ENCODE measurements around the gene CSHL1. TPM values are rescaled to one million over a fixed set of nuclear protein-coding genes. Genes with fewer than 3 reads are reported as not detected.
A peak's percentile ranks its signal among the peaks of the same experiment; 100 is the strongest.

The CSHL1 gene
- total RNA-seq, 2 donors from 2014 or later: not detected

GRCh38 chr17:63946440-63947363 lies 35.6 kb upstream of the CSHL1 start:
- ATAC-seq (replicated peaks in 1 of 2) (peak; percentile 92 to 95), DNase-seq (peak; percentile 78 to 82)
- Mint-ChIP-seq H3K4me3 (peak overlapping the region; percentile 72 to 74), H3K9me3 (no peaks in the 10 kb centered on the region), H3K27me3 (ENCODE audit: low read depth) (no peaks in the 10 kb centered on the region), H3K27ac (peak overlapping the region; percentile 76), H3K36me3 (ENCODE audit: insufficient read depth in 2 of 2) (no peaks in the 10 kb centered on the region), H3K4me1 (ENCODE audit: low read depth) (peaks cover 11% of the 10 kb centered on the region)

DNA sequence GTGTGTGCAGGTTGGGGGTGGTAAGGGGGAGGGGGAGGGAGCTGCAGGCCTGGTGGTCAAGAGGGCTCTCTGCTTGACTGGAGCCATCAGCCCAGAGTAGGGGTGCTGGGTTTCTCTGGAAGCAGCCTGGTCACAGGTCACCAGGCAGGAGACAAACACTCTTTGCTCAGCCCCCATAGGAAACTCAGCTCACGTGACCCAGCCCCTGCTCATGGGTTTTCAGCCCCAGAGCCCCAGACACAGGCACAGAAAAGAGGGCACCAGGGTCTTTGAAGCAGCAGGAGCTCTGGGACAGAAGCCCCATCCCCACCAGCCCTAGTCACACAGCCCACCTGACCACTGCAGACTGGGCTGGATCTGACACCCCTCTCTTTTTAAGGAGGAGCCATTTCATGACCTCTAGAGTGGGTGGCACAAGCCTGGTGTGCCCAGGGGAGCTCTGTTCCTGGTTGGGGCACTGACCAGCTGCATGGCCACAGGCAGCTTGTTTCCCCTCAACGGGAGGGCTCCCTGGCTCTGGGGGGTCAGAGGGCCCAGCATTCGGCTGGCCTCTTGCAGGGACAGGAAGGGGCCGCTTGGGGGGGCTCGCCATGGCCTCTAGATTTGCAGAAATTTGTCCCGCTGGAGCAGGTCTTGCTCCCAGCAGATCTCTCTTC lies 34.9 kb upstream of the CSHL1 start:
- Mint-ChIP-seq H3K4me3 (no peak overlapping the region), H3K27me3 (ENCODE audit: low read depth) (no peaks in the 10 kb centered on the region), H3K27ac (no peak overlapping the region), H3K9me3 (no peaks in the 10 kb centered on the region), H3K36me3 (ENCODE audit: insufficient read depth in 2 of 2) (no peaks in the 10 kb centered on the region), H3K4me1 (ENCODE audit: low read depth) (peaks cover 11% of the 10 kb centered on the region)
- ATAC-seq (replicated peaks in 1 of 2) (no peak), DNase-seq (peak in 1 of 2 donors; percentile 17)

GRCh38 chr17:63944736-63945499 lies 33.9 kb upstream of the CSHL1 start:
- Mint-ChIP-seq H3K4me3 (no peak overlapping the region), H3K36me3 (ENCODE audit: insufficient read depth in 2 of 2) (no peaks in the 10 kb centered on the region), H3K27me3 (ENCODE audit: low read depth) (no peaks in the 10 kb centered on the region), H3K4me1 (ENCODE audit: low read depth) (peaks cover 11% of the 10 kb centered on the region), H3K27ac (no peak overlapping the region), H3K9me3 (no peaks in the 10 kb centered on the region)
- DNase-seq (no peak), ATAC-seq (replicated peaks in 1 of 2) (no peak)

DNA sequence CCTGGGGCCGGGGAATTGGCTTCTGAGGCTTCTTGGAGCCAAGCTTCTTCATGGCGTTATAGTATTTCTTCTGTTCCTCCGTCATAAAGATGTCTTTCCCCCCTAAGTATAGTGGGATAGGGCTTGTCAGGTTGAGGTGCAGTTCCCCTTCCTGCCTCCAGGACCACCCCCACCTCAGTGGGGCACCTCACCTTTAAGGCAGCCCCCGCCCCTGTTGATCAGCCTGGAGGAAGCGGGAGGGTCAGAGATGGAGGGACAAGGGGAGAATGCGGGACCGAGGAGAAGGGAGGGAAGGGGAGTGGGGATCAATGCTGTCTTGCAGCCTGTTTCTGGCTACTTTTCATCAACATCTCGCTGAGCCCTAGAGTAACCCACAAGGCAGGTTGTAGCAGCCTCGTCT lies 32.7 kb upstream of the CSHL1 start:
- H3K4me1 Mint-ChIP-seq (ENCODE audit: low read depth): peaks cover 11% of the 10 kb centered on the region
- no peaks in the 10 kb centered on the region for H3K36me3 Mint-ChIP-seq (ENCODE audit: insufficient read depth in 2 of 2)
- DNase-seq (no peak), ATAC-seq (replicated peaks in 1 of 2) (no peak)
- no peak overlapping the region for H3K4me3 Mint-ChIP-seq
- no peaks in the 10 kb centered on the region for H3K9me3 Mint-ChIP-seq
- H3K27me3 Mint-ChIP-seq (ENCODE audit: low read depth): no peaks in the 10 kb centered on the region
- no peak overlapping the region for H3K27ac Mint-ChIP-seq

DNA sequence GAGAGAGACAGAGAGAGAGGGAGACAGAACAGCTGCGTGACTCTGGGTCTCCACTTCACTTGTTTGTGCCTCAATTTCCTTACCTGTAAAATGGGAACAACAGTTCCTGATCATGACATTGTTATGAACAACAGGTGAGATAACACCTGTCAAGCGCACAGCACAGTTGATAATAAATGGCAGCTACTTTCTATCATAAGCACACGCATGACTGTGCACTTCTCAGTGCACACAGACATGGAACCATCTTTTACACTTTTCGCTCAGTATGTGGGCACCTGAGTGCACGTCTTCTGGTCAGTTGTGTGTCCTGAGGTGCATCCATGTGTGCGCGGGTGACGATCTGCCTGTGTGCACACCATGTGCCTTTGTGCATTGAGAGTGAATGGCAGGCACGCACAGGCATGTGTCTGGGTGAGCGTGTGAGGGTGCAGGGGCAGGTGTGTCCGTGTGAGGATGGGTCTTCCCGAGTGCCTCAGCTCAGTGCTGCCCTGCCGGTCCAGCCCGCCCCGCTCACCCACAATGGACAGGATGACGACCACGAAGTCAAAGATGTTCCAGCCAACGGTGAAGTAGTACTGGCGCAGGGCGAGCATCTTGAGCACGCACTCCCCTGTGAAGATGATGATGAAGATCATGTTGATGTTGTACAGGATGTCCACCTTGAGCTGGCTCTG lies 31.4 kb upstream of the CSHL1 start:
- H3K4me1 Mint-ChIP-seq (ENCODE audit: low read depth): peaks cover 11% of the 10 kb centered on the region
- H3K36me3 Mint-ChIP-seq (ENCODE audit: insufficient read depth in 2 of 2): no peaks in the 10 kb centered on the region
- H3K4me3 Mint-ChIP-seq: no peak overlapping the region
- H3K27ac Mint-ChIP-seq: no peak overlapping the region
- ATAC-seq (replicated peaks in 1 of 2) (no peak), DNase-seq (no peak)
- no peaks in the 10 kb centered on the region for H3K9me3 Mint-ChIP-seq
- no peaks in the 10 kb centered on the region for H3K27me3 Mint-ChIP-seq (ENCODE audit: low read depth)

DNA sequence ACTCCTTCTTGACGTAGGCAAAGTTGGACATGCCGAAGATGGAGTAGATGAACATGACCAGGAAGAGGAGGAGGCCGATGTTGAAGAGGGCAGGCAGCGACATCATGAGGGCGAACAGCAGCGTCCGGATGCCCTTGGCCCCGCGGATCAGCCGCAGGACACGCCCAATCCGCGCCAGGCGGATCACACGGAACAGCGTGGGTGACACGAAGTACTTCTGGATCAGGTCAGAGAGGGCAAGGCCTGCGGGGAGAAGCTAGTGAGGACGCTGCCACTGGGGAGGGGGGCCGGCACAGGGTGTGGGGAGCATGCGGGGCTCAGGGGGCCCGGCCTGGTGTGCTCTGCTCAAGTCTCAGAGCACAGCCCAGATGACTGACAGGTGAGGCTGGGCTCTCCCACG lies 30.7 kb upstream of the CSHL1 start:
- Mint-ChIP-seq H3K4me1 (ENCODE audit: low read depth) (peaks cover 9% of the 10 kb centered on the region), H3K27me3 (ENCODE audit: low read depth) (no peaks in the 10 kb centered on the region), H3K36me3 (ENCODE audit: insufficient read depth in 2 of 2) (no peaks in the 10 kb centered on the region), H3K4me3 (no peak overlapping the region), H3K27ac (no peak overlapping the region), H3K9me3 (no peaks in the 10 kb centered on the region)
- ATAC-seq (replicated peaks in 1 of 2) (no peak), DNase-seq (no peak)

DNA sequence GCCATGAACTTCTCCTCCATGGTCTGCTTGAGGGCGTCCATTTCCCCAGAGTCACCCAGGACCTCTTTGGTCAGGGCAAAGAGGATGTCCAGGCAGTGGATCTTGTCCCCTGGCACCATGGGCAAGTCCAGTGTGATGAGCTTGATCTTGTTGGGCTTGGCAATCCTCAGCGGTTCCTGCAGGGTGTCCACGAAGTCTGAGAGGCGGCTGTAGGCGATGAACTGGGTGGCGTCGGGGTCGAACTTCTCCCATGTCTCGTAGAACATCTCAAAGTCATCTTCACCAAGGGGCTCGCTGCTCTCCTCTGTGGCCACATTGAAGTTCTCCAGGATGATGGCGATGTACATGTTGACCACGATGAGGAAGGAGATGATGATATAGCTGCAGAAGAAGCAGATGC lies 30.1 kb upstream of the CSHL1 start:
- Mint-ChIP-seq H3K27ac (no peak overlapping the region), H3K27me3 (ENCODE audit: low read depth) (no peaks in the 10 kb centered on the region), H3K9me3 (no peaks in the 10 kb centered on the region), H3K4me1 (ENCODE audit: low read depth) (peaks cover 3% of the 10 kb centered on the region), H3K4me3 (no peak overlapping the region), H3K36me3 (ENCODE audit: insufficient read depth in 2 of 2) (no peaks in the 10 kb centered on the region)
- DNase-seq (no peak), ATAC-seq (replicated peaks in 1 of 2) (no peak)

GRCh38 chr17:63940584-63940983 lies 29.5 kb upstream of the CSHL1 start:
- DNase-seq: no peak
- no peaks in the 10 kb centered on the region for H3K36me3 Mint-ChIP-seq (ENCODE audit: insufficient read depth in 2 of 2)
- H3K4me1 Mint-ChIP-seq (ENCODE audit: low read depth): no peaks in the 10 kb centered on the region

DNA sequence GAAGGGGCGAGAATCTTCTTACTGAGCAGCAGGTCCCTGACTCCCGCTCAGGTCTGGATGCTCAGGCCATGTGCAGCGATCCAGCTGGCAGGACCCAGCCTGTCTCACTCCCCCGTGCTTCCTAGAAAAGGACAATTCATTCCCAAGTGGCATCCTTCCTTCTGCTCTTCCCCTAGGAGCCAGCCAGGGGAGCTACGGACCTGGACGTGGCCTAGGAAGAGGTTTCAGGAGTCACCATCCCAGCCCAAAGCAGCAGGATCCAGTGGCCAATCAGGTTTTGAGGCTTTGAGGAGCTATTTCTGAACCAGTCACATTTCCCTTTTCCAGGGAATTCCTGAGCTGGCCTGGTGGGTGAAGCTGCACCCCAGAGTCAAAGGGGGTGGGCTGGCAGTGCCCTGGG lies 28.8 kb upstream of the CSHL1 start:
- Mint-ChIP-seq H3K27ac (no peak overlapping the region), H3K27me3 (ENCODE audit: low read depth) (no peaks in the 10 kb centered on the region), H3K4me3 (no peak overlapping the region), H3K9me3 (no peaks in the 10 kb centered on the region), H3K36me3 (ENCODE audit: insufficient read depth in 2 of 2) (no peaks in the 10 kb centered on the region), H3K4me1 (ENCODE audit: low read depth) (no peaks in the 10 kb centered on the region)
- ATAC-seq (replicated peaks in 1 of 2) (no peak), DNase-seq (no peak)

More at GRCh38 chr17:63940584-63940983, 29.5 kb upstream of the CSHL1 start:
- Mint-ChIP-seq H3K4me3 (no peak overlapping the region), H3K9me3 (no peaks in the 10 kb centered on the region), H3K27me3 (ENCODE audit: low read depth) (no peaks in the 10 kb centered on the region), H3K27ac (no peak overlapping the region)
- no peak for ATAC-seq (replicated peaks in 1 of 2)

DNA sequence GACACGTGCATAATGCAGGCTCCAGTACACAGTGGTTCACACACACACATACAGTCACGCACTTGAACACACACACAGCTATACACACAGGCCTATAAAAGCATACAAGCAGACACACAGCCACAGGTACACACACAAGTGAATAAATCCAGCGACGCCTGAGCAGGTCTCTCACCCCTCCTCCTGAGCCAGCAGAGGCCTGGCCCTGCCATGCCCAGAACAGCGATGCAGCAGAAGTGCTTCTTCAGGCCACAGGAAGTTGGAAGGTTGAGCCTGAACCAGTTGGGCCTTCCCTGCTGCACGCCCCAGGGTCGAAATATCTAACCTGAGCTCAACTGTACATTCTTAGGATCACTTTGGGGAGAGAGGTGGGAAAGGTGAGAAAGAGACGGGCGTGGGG lies 28.3 kb upstream of the CSHL1 start:
- no peak for ATAC-seq (replicated peaks in 1 of 2)
- Mint-ChIP-seq H3K27me3 (ENCODE audit: low read depth) (no peaks in the 10 kb centered on the region), H3K9me3 (no peaks in the 10 kb centered on the region), H3K36me3 (ENCODE audit: insufficient read depth in 2 of 2) (no peaks in the 10 kb centered on the region), H3K4me1 (ENCODE audit: low read depth) (no peaks in the 10 kb centered on the region), H3K27ac (no peak overlapping the region), H3K4me3 (no peak overlapping the region)
- no peak for DNase-seq

DNA sequence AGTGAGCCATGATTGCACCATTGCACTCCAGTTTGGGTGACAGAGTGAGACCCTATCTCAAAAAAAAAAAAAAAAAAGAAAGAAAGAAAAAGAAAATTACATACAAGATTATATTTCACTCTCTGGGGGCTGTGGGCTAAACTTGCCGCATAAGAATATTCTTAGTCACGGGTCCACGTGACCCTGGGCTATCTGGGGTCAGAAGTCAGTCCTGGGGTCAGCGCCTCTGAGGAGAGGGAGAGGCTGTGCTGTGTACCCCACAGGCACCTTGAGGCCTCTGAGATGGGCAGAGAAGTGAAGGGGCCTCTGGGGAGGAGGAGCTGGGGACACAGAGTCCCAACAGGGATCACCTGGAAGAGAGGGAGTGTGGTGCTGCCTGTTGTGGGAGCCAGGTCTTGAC lies 26.9 kb upstream of the CSHL1 start:
- H3K27ac Mint-ChIP-seq: no peak overlapping the region
- H3K9me3 Mint-ChIP-seq: no peaks in the 10 kb centered on the region
- H3K4me1 Mint-ChIP-seq (ENCODE audit: low read depth): no peaks in the 10 kb centered on the region
- ATAC-seq (replicated peaks in 1 of 2) (no peak), DNase-seq (no peak)
- no peak overlapping the region for H3K4me3 Mint-ChIP-seq
- H3K36me3 Mint-ChIP-seq (ENCODE audit: insufficient read depth in 2 of 2): no peaks in the 10 kb centered on the region
- H3K27me3 Mint-ChIP-seq (ENCODE audit: low read depth): no peaks in the 10 kb centered on the region

- Mint-ChIP-seq H3K27me3 (ENCODE audit: low read depth) (no peaks in the 10 kb centered on the region), H3K9me3 (no peaks in the 10 kb centered on the region), H3K4me3 (no peak overlapping the region), H3K27ac (no peak overlapping the region), H3K36me3 (ENCODE audit: insufficient read depth in 2 of 2) (no peaks in the 10 kb centered on the region), H3K4me1 (ENCODE audit: low read depth) (peaks cover 5% of the 10 kb centered on the region)
- DNase-seq (no peak), ATAC-seq (replicated peaks in 1 of 2) (no peak)
These were observed 26.3 kb upstream of the CSHL1 start for GRCh38 chr17:63937319-63937718.

Measured in activated T-cell treated with anti-CD3 and anti-CD28 coated beads, Interleukin-2, amount 50 U/mL, for 72 hours (primary cell).